ENCODE results near the gene DAGLA. TPM values are rescaled to one million over a fixed set of nuclear protein-coding genes. Genes with fewer than 3 reads are reported as not detected.

The DAGLA gene
- total RNA-seq, 1 experiment from 2014 or later: 4.5 TPM

- Histone ChIP-seq H3K14ac (ENCODE audit: insufficient read depth, low read length) (no peak overlapping the region), H3K4ac (ENCODE audit: low read depth, low read length) (no peak overlapping the region), H4K20me1 (ENCODE audit: control insufficient read depth, insufficient read depth, insufficient read length) (no peaks in the 10 kb centered on the region), H4K91ac (ENCODE audit: insufficient read length, low read depth, low read length) (no peak overlapping the region), H2BK20ac (ENCODE audit: low read depth, low read length, poor library complexity, severe bottlenecking) (no peak overlapping the region), H2AFZ (ENCODE audit: low read length) (no peak overlapping the region), H3K23me2 (ENCODE audit: insufficient read length, low read depth, low read length, poor library complexity, severe bottlenecking) (no peaks in the 10 kb centered on the region), H2BK12ac (ENCODE audit: insufficient read length, low read depth, low read length) (no peak overlapping the region), H3T11ph (ENCODE audit: low read length) (no peak overlapping the region), H3K27ac (ENCODE audit: insufficient read length, low read depth, low read length) (no peak overlapping the region), H2BK120ac (ENCODE audit: low read depth, low read length, poor library complexity, severe bottlenecking) (no peak overlapping the region), H3K79me2 (ENCODE audit: insufficient read depth, low read length) (no peaks in the 10 kb centered on the region), H3K9ac (ENCODE audit: extremely low read depth, insufficient read length, low read length) (no peak overlapping the region), H3K9me3 (ENCODE audit: control insufficient read depth, low read depth, low read length) (no peaks in the 10 kb centered on the region), H3K4me1 (ENCODE audit: insufficient read depth, low read length) (no peaks in the 10 kb centered on the region), H4K5ac (ENCODE audit: insufficient read length, low read depth, low read length) (no peak overlapping the region), H3K4me2 (ENCODE audit: insufficient read depth, insufficient read length, low read length) (no peak overlapping the region), H3K23ac (ENCODE audit: insufficient read length, low read depth, low read length) (no peak overlapping the region), H3K79me1 (ENCODE audit: insufficient read depth, low read depth, low read length, poor library complexity, severe bottlenecking) (no peaks in the 10 kb centered on the region), H2BK15ac (ENCODE audit: low read depth, low read length) (no peak overlapping the region), H2BK5ac (ENCODE audit: insufficient read length, low read length) (no peak overlapping the region), H3K27me3 (ENCODE audit: insufficient read depth, low read length) (no peaks in the 10 kb centered on the region), H4K8ac (replicated peaks; ENCODE audit: insufficient read length, low read depth, low read length) (no peak overlapping the region), H2AK5ac (ENCODE audit: insufficient read length, low read length) (no peak overlapping the region), H3K18ac (ENCODE audit: insufficient read length, low read depth, low read length) (no peak overlapping the region), H3K56ac (ENCODE audit: insufficient read length, low read depth, low read length) (no peak overlapping the region)
- WGBS (ENCODE audit: extremely low coverage, insufficient read length, low lambda C conversion rate): no CpG with 5 or more reads among the region's 7 CpGs
- no peaks in the 10 kb centered on the region for H3K27me3 Mint-ChIP-seq (ENCODE audit: low read depth)
- H3K4me1 Mint-ChIP-seq: peaks cover 24 to 42% of the 10 kb centered on the region in 2 experiments
- H3K36me3 Mint-ChIP-seq (ENCODE audit: insufficient read depth in 1 of 3, low read depth in 3 of 3): no peaks in the 10 kb centered on the region
- H3K4me3 Mint-ChIP-seq: no peak overlapping the region
- DNase-seq: no peak
- no peaks in the 10 kb centered on the region for H3K9me3 Mint-ChIP-seq
- no peak for TF ChIP-seq CTCF (conservative IDR thresholded peaks at IDR 0.05)
- no peak overlapping the region for H3K27ac Mint-ChIP-seq
Observed at GRCh38 chr11:61709110-61709509, 28.9 kb downstream of the DAGLA start.

Data from H9 (cell line).